ENCODE data around the gene RBPMS2.

GRCh38 chr15:64753480-64754185 is 21.8 kb downstream of the RBPMS2 start:
- TF ChIP-seq EZH2 (IDR thresholded peaks at IDR 0.05; ENCODE audit: borderline replicate concordance, low read depth, low read length, severe bottlenecking) = no peak
- no peak for TF ChIP-seq CTCF (IDR thresholded peaks at IDR 0.05; ENCODE audit: extremely low read depth in 1 of 2, insufficient read depth in 1 of 2, low read depth in 1 of 2, low read length in 2 of 2)
- TF ChIP-seq MYC (IDR thresholded peaks at IDR 0.05; ENCODE audit: low read depth, low read length) = no peak
- no peak for TF ChIP-seq JUN (IDR thresholded peaks at IDR 0.05; ENCODE audit: borderline replicate concordance, insufficient read depth, insufficient read length, low read depth)
- no peak for TF ChIP-seq MAX (IDR thresholded peaks at IDR 0.05; ENCODE audit: insufficient read depth, insufficient read length)
- no peak for TF ChIP-seq POLR2AphosphoS5 (IDR thresholded peaks at IDR 0.05; ENCODE audit: insufficient read depth, low read depth, low read length)
- TF ChIP-seq GATA2 (IDR thresholded peaks at IDR 0.05; ENCODE audit: insufficient read depth, insufficient read length, low read depth, low read length) = no peak
- no peak for TF ChIP-seq POLR2A (IDR thresholded peaks at IDR 0.05; ENCODE audit: low read depth, low read length)

Measured in endothelial cell of umbilical vein (primary cell).